Uterus (tissue), 4 donors: ENCODE data around the gene GALNT1. TPM values are rescaled to one million over a fixed set of nuclear protein-coding genes. Genes with fewer than 3 reads are reported as not detected.

Source experiments
- DNase-seq, 2 donors: peaks; one replicate each; pipeline ENCODE4 v3.0.0-alpha.2; 2019 to 2020
- H3K27ac ChIP-seq, 2 donors: fragments of 200-600 bp; sonication (generic); 1 replicate in 1 of 2; 2 replicates in 1 of 2; pipeline ENCODE4 v1.5.1; 2016 to 2018
- H3K27me3 ChIP-seq, 2 donors: fragments of 200-600 bp; sonication (generic); one replicate each; pipeline ENCODE4 v1.5.1; 2018 to 2019; ENCODE audit warnings: control low read depth in 1 of 2
- H3K36me3 ChIP-seq, 2 donors: fragments of 200-600 bp; sonication (generic); one replicate each; pipeline ENCODE4 v1.5.1; 2019; ENCODE audit warnings: control low read depth in 1 of 2
- H3K4me1 ChIP-seq, 2 donors: fragments of 200-600 bp; sonication (generic); one replicate each; pipeline ENCODE4 v1.5.1; 2018 to 2019; ENCODE audit warnings: control low read depth in 1 of 2
- H3K4me3 ChIP-seq, 2 donors: fragments of 200-600 bp; sonication (generic); 1 replicate in 1 of 2; 2 replicates in 1 of 2; pipeline ENCODE4 v1.5.1; 2018 to 2019; ENCODE audit warnings: mild to moderate bottlenecking in 1 of 2
- H3K9me3 ChIP-seq, 2 donors: fragments of 200-600 bp; sonication (generic); one replicate each; pipeline ENCODE4 v1.5.1; 2019; ENCODE audit warnings: control low read depth in 1 of 2
- POLR2A ChIP-seq, 2 donors: fragments of 450-650 bp; IDR thresholded peaks; one replicate each; pipeline ENCODE4 v1.6.1; 2016; ENCODE audit warnings: antibody characterized with exemption in 2 of 2, mild to moderate bottlenecking in 1 of 2, moderate library complexity in 1 of 2
- intact Hi-C: fragments of 100-400 bp; cut with DNase I; formaldehyde crosslinking; loops from one replicate; pipeline ENCODE4 v1.15.1; 2023; ENCODE audit warnings: low total_unique reads
- total RNA-seq, 4 donors: library from RNA; depleted of rRNA in 3 of 4; stranded (reverse); fragments of >200 nt in 3 of 4; gene quantifications; one replicate each; pipeline versions ENCODE4 v1.1.0 to v1.2.4, GENCODE V29; 2014 to 2023
- TF ChIP-seq, protein P1 (sequence below), 4 experiments: fragments of 200-600 bp in 2 of 4; fragments of 450-650 bp in 2 of 4; sonication (generic) in 2 of 4; IDR thresholded peaks; one replicate each; pipeline ENCODE4 v1.5.1; 2016 to 2019; ENCODE audit warnings: antibody characterized with exemption in 4 of 4, mild to moderate bottlenecking in 2 of 4, moderate library complexity in 1 of 4
- donor health status: DM: yes; HTN: yes; CAD: no.

GALNT1 gene
- total RNA-seq, 4 donors from 2014 or later: 13.6 to 98.2 (median 33.3) TPM

DNA sequence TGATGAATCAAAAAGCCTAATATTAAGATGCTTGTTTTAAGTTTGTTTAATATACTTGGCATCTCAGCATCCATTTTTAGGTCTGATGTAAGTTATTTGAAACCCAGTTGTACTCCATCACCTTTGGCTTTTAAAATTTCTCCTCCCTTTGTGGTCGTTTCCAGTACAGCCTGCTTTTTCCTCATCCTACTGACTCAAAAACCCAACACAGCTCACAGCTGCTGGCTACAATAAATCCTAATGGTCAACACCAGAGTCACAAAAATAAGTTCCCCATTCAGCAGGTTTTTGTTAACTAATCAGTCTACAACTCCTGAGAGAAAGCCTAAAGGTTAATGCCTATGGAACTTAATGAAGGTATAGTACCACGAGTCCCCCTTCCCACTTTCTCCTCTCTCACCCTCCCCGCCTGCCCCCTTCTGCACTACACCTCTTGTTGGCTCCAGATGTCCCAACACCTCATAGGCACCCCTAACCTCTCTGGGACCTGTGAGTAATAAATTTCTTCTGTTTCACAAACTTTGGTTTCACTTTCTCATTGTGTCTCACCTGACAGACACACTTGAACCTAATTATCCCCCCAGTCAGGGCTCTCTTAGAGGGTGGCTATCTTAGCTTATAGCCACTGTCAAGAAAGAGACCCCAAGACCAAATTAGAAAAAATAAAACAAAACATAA lies 148.6 kb downstream of the GALNT1 start:
- H3K36me3 ChIP-seq: no peaks in the 10 kb centered on the region
- peak overlapping the region in 1 of 2 donors; percentile 15 for H3K4me3 ChIP-seq
- no peaks in the 10 kb centered on the region for H3K9me3 ChIP-seq
- no peak for TF ChIP-seq POLR2A (IDR thresholded peaks at IDR 0.05)
- TF ChIP-seq, protein P1, sequence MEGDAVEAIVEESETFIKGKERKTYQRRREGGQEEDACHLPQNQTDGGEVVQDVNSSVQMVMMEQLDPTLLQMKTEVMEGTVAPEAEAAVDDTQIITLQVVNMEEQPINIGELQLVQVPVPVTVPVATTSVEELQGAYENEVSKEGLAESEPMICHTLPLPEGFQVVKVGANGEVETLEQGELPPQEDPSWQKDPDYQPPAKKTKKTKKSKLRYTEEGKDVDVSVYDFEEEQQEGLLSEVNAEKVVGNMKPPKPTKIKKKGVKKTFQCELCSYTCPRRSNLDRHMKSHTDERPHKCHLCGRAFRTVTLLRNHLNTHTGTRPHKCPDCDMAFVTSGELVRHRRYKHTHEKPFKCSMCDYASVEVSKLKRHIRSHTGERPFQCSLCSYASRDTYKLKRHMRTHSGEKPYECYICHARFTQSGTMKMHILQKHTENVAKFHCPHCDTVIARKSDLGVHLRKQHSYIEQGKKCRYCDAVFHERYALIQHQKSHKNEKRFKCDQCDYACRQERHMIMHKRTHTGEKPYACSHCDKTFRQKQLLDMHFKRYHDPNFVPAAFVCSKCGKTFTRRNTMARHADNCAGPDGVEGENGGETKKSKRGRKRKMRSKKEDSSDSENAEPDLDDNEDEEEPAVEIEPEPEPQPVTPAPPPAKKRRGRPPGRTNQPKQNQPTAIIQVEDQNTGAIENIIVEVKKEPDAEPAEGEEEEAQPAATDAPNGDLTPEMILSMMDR (IDR thresholded peaks at IDR 0.05): no peak
- H3K4me1 ChIP-seq: no peaks in the 10 kb centered on the region
- H3K27ac ChIP-seq: peak overlapping the region in 1 of 2 donors; percentile 28
- no peaks in the 10 kb centered on the region for H3K27me3 ChIP-seq
- intact Hi-C loops: no loop called here
- no peak for DNase-seq

DNA sequence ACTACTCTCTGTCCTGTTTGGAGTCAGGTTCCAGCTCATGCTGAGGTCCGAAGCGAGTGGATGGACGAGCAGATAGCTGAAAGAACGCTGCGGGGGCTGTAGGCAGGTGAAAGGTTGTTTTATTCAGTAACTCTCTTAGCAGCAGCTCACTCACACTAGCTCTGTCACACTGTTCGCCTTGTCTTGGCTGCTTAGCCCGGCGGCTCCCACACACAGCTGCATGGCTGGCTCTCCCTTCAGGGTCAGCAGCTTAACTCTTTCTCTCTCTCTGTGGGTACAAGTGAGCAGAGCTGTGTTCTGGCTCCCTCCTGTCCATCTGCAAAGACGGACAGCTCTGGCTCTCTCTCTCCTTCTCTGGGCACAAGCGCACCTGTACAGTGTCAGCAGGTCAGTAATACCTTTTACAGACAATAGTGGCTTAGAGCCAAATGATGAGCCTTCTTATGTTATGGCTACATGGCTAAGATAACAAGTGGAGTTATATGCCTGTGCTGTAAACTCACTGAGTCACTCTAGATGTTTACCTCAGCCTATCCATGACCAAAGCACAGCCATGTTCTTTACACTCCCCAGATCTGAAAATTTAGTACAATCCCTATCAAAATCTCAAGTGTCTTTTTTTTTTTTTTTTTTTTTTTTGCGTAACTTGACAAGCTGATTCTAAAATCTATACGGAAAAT lies 149.3 kb downstream of the GALNT1 start:
- peak; percentile 39 to 68 for DNase-seq
- no peak for TF ChIP-seq POLR2A (IDR thresholded peaks at IDR 0.05)
- TF ChIP-seq, protein P1 (IDR thresholded peaks at IDR 0.05): no peak
- intact Hi-C loops: no loop called here
- Histone ChIP-seq H3K4me3 (peak overlapping the region in 1 of 2 donors; percentile 15), H3K27me3 (no peaks in the 10 kb centered on the region), H3K27ac (peak overlapping the region in 1 of 2 donors; percentile 28), H3K4me1 (no peaks in the 10 kb centered on the region), H3K9me3 (no peaks in the 10 kb centered on the region), H3K36me3 (no peaks in the 10 kb centered on the region)

DNA sequence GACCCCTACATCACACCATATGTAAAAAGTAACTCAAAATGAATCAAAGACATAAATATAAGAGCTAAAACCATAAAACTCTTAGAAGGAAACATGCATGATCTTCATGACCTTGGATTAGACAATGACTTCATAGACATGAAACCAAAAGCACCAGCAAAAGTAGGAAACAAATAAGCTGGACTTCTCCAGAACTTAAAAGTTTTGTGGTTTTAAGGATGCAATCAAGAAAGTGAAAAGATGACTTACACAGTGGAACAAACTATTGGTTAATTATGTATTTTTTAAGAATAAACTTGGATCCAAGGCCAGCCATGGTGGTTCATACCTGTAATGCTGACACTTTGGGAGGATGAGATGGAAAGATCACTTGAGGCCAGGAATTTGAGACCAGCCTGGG lies 150.2 kb downstream of the GALNT1 start:
- H3K27ac ChIP-seq: no peak overlapping the region
- no peaks in the 10 kb centered on the region for H3K9me3 ChIP-seq
- DNase-seq: no peak
- TF ChIP-seq POLR2A (IDR thresholded peaks at IDR 0.05): no peak
- TF ChIP-seq, protein P1 (IDR thresholded peaks at IDR 0.05): no peak
- intact Hi-C loops: no loop called here
- no peaks in the 10 kb centered on the region for H3K27me3 ChIP-seq
- H3K4me3 ChIP-seq: no peak overlapping the region
- H3K4me1 ChIP-seq: no peaks in the 10 kb centered on the region
- H3K36me3 ChIP-seq: no peaks in the 10 kb centered on the region

DNA sequence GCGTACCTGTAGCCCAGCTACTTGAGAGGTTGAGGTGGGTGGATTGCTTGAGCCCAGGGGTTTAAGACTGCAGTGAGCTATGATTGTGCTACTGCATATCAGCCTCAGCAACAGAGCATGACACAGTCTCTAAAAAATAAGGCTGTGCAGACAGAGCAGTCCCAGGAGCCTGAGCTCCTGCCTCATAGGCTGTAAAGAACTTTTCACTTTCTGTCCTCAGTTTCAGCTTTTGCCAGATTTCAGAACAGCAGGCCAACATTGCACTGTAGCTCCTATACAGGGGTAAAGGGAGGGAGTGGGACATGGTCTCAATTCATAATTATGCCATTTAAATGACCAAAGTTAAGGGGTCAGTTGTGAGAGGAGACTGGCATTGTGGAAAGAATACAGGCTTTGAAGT lies 150.6 kb downstream of the GALNT1 start:
- H3K4me3 ChIP-seq: no peak overlapping the region
- H3K9me3 ChIP-seq: no peaks in the 10 kb centered on the region
- no peak overlapping the region for H3K27ac ChIP-seq
- TF ChIP-seq POLR2A (IDR thresholded peaks at IDR 0.05): no peak
- TF ChIP-seq, protein P1 (IDR thresholded peaks at IDR 0.05): no peak
- H3K4me1 ChIP-seq: no peaks in the 10 kb centered on the region
- intact Hi-C loops: no loop called here
- no peak for DNase-seq
- no peaks in the 10 kb centered on the region for H3K27me3 ChIP-seq
- no peaks in the 10 kb centered on the region for H3K36me3 ChIP-seq

DNA sequence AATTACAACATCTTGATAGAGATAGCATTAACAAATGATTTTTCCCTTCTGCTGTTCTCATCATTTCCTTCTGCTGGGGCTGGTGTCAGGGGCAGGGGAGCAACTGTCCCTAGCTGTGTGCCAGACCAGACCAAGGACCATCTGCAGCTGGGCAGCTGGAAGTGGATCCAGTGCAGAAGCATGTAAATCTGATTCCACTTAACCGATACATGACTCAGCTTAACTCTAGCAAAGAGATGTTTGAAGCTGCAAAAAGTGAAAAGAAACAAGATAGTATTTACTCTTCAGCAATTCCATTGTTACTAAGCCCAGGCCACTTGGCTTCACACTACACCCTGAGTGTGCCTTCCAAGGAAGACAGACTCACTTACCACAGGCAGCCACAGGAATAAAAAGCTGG lies 151.1 kb downstream of the GALNT1 start:
- no peak overlapping the region for H3K4me3 ChIP-seq
- intact Hi-C loops: no loop called here
- no peaks in the 10 kb centered on the region for H3K9me3 ChIP-seq
- DNase-seq: no peak
- no peak overlapping the region for H3K27ac ChIP-seq
- no peaks in the 10 kb centered on the region for H3K36me3 ChIP-seq
- H3K27me3 ChIP-seq: no peaks in the 10 kb centered on the region
- H3K4me1 ChIP-seq: no peaks in the 10 kb centered on the region
- no peak for TF ChIP-seq POLR2A (IDR thresholded peaks at IDR 0.05)
- TF ChIP-seq, protein P1 (IDR thresholded peaks at IDR 0.05): no peak
